SH-SY5Y (cell line): ENCODE results near the gene KLHL33.

Source experiments
- GATA2 ChIP-seq: IDR thresholded peaks from 2 replicates; pipeline ENCODE4 v1.6.1; 2011; ENCODE audit warnings: mild to moderate bottlenecking, low read depth, low read length
- GATA3 ChIP-seq: IDR thresholded peaks from 2 replicates; pipeline ENCODE4 v1.6.1; 2011; ENCODE audit warnings: low read depth, mild to moderate bottlenecking, low read length, moderate library complexity

KLHL33 gene

GRCh38 chr14:20428802-20429201 lies 7.2 kb downstream of the KLHL33 start:
- no peak for TF ChIP-seq GATA3
- TF ChIP-seq GATA2, result no peak

GRCh38 chr14:20428010-20428365 lies 8.0 kb downstream of the KLHL33 start:
- TF ChIP-seq GATA2 (no peak), GATA3 (no peak)

GRCh38 chr14:20427231-20428009 lies 8.5 kb downstream of the KLHL33 start:
- TF ChIP-seq GATA3 (no peak), GATA2 (no peak)

- TF ChIP-seq GATA3, result no peak
- TF ChIP-seq GATA2, result no peak
These were observed 11.1 kb downstream of the KLHL33 start for GRCh38 chr14:20424851-20425250.

- TF ChIP-seq GATA2 (no peak), GATA3 (no peak)
These were observed 13.1 kb downstream of the KLHL33 start for GRCh38 chr14:20422886-20423285.

GRCh38 chr14:20421267-20421666 lies 14.7 kb downstream of the KLHL33 start:
- no peak for TF ChIP-seq GATA2
- TF ChIP-seq GATA3, result no peak

GRCh38 chr14:20419419-20419818 lies 16.5 kb downstream of the KLHL33 start:
- TF ChIP-seq GATA3, result no peak

GRCh38 chr14:20418501-20418909 lies 17.5 kb downstream of the KLHL33 start:
- TF ChIP-seq GATA3, result no peak
- TF ChIP-seq GATA2, result no peak

GRCh38 chr14:20417250-20418186 lies 18.4 kb downstream of the KLHL33 start:
- TF ChIP-seq GATA3 (no peak), GATA2 (no peak)

GRCh38 chr14:20416223-20416622 lies 19.7 kb downstream of the KLHL33 start:
- TF ChIP-seq GATA3 (no peak), GATA2 (no peak)

- no peak for TF ChIP-seq GATA3
- TF ChIP-seq GATA2, result no peak
These were observed 20.2 kb downstream of the KLHL33 start for GRCh38 chr14:20415782-20416206.

GRCh38 chr14:20413744-20414082 lies 22.3 kb downstream of the KLHL33 start:
- no peak for TF ChIP-seq GATA3

- TF ChIP-seq GATA3 (no peak), GATA2 (no peak)
These were observed 22.9 kb downstream of the KLHL33 start, which contains the start of gene TEP1 for GRCh38 chr14:20412876-20413743. TEP1 (minus strand) TSS chr14:20413501; CDS start chr14:20408439, 5,062 bp downstream.

GRCh38 chr14:20412411-20412810 lies 23.6 kb downstream of the KLHL33 start:
- TF ChIP-seq GATA2, result no peak
